CD4-positive, alpha-beta T cell treated with Interferon alpha-2 for 1 hour (primary cell): ENCODE measurements around the gene CUX1.
A peak's percentile ranks its signal among the peaks of the same experiment; 100 is the strongest.
"Not testable (repeated sequence)": the region's sequence is repeated elsewhere in the genome, so short reads cannot be mapped to it uniquely, and the experiment has no call there.

Source experiments
- DNase-seq, 2 donors: peaks; one replicate each; pipeline ENCODE4 v3.0.0-alpha.2; 2020 to 2022

Gene CUX1

GRCh38 chr7:102301367-102301766 lies 483.9 kb downstream of the CUX1 start:
- DNase-seq = not testable (repeated sequence)

GRCh38 chr7:102302025-102302424 lies 484.6 kb downstream of the CUX1 start:
- no peak for DNase-seq

- DNase-seq = no peak
Observed at GRCh38 chr7:102303669-102304422, 486.4 kb downstream of the CUX1 start.

- no peak for DNase-seq
Observed at GRCh38 chr7:102304668-102305067, 487.2 kb downstream of the CUX1 start.

GRCh38 chr7:102305414-102306268 lies 488.2 kb downstream of the CUX1 start:
- peak in 1 of 2 donors; percentile 16 for DNase-seq

GRCh38 chr7:102306916-102307677 lies 489.7 kb downstream of the CUX1 start:
- DNase-seq = peak; percentile 54 to 84

GRCh38 chr7:102310414-102310815 lies 493.0 kb downstream of the CUX1 start:
- DNase-seq = no peak

- no peak for DNase-seq
Observed at GRCh38 chr7:102312317-102312716, 494.9 kb downstream of the CUX1 start.

- DNase-seq = no peak
Observed at GRCh38 chr7:102313997-102314780, 496.8 kb downstream of the CUX1 start.

- no peak for DNase-seq
Observed at GRCh38 chr7:102317231-102318059, 500.0 kb downstream of the CUX1 start.

GRCh38 chr7:102318482-102318971 lies 501.1 kb downstream of the CUX1 start:
- no peak for DNase-seq

- DNase-seq = no peak
Observed at GRCh38 chr7:102319671-102320070, 502.2 kb downstream of the CUX1 start.

GRCh38 chr7:102320181-102320580 lies 502.8 kb downstream of the CUX1 start:
- no peak for DNase-seq

- no peak for DNase-seq
Observed at GRCh38 chr7:102320601-102321350, 503.4 kb downstream of the CUX1 start.

GRCh38 chr7:102321351-102322201 lies 504.1 kb downstream of the CUX1 start:
- peak in 1 of 2 donors; percentile 16 for DNase-seq

- no peak for DNase-seq
Observed at GRCh38 chr7:102322202-102322715, 504.8 kb downstream of the CUX1 start.

GRCh38 chr7:102323914-102324195 lies 506.4 kb downstream of the CUX1 start:
- no peak for DNase-seq

GRCh38 chr7:102325106-102325505 lies 507.7 kb downstream of the CUX1 start:
- DNase-seq = not testable (repeated sequence)

- DNase-seq = no peak
Observed at GRCh38 chr7:102326157-102326889, 508.9 kb downstream of the CUX1 start.
